ENCODE measurements around the gene SLC7A6.

Gene SLC7A6

GRCh38 chr16:68257906-68258800 is 6.2 kb upstream of the SLC7A6 start:
- no peak for DNase-seq

- no peak for DNase-seq
Measured at GRCh38 chr16:68259007-68259825, 5.1 kb upstream of the SLC7A6 start.

- no peak for DNase-seq
Measured at GRCh38 chr16:68263559-68264127, 683 bp upstream of the SLC7A6 start.

GRCh38 chr16:68265078-68265920 is 973 bp downstream of the SLC7A6 start:
- DNase-seq = peak; percentile 62

GRCh38 chr16:68267612-68268405 is 3.5 kb downstream of the SLC7A6 start:
- DNase-seq = no peak

GRCh38 chr16:68269793-68270192 is 5.5 kb downstream of the SLC7A6 start:
- no peak for DNase-seq

GRCh38 chr16:68270353-68270752 is 6.0 kb downstream of the SLC7A6 start:
- DNase-seq = no peak

GRCh38 chr16:68272507-68273209 is 8.3 kb downstream of the SLC7A6 start:
- DNase-seq = peak; percentile 65

GRCh38 chr16:68273459-68273858 is 9.1 kb downstream of the SLC7A6 start:
- DNase-seq = no peak

- DNase-seq = no peak
Measured at GRCh38 chr16:68273896-68274295, 9.6 kb downstream of the SLC7A6 start.

- no peak for DNase-seq
Measured at GRCh38 chr16:68274441-68274840, 10.1 kb downstream of the SLC7A6 start.

- peak; percentile 48 for DNase-seq
Measured at GRCh38 chr16:68275611-68276191, 11.4 kb downstream of the SLC7A6 start.

GRCh38 chr16:68276223-68276622 is 11.9 kb downstream of the SLC7A6 start:
- DNase-seq = no peak

- no peak for DNase-seq
Measured at GRCh38 chr16:68279726-68280558, 15.6 kb downstream of the SLC7A6 start.

- peak; percentile 45 for DNase-seq
Measured at GRCh38 chr16:68281368-68282063, 17.2 kb downstream of the SLC7A6 start.

- DNase-seq = no peak
Measured at GRCh38 chr16:68282064-68282452, 17.7 kb downstream of the SLC7A6 start.

- DNase-seq = no peak
Measured at GRCh38 chr16:68283346-68283745, 19.0 kb downstream of the SLC7A6 start.

GRCh38 chr16:68283801-68284598 is 19.7 kb downstream of the SLC7A6 start:
- no peak for DNase-seq

Measured in activated T-cell treated with anti-CD3 and anti-CD28 coated beads, Interleukin-2, amount 50 U/mL, for 1 hour (primary cell).